HG03457 (cell line): Measurements from ENCODE around the gene ITGA5.

ENCODE experiments used
- ATAC-seq: cut with Tn5 transposase; IDR thresholded peaks from one replicate; pipeline ENCODE4 v1.9.1; 2021; ENCODE audit warnings: moderate number of reproducible peaks; ENCODE audit not compliant: unreplicated experiment

ITGA5 gene

GRCh38 chr12:54373649-54374561, 45.2 kb downstream of the ITGA5 start:
- no peak for ATAC-seq

- no peak for ATAC-seq
Observed at GRCh38 chr12:54372113-54372806, 46.8 kb downstream of the ITGA5 start.

- ATAC-seq: no peak
Observed at GRCh38 chr12:54371328-54372112, 47.5 kb downstream of the ITGA5 start.

GRCh38 chr12:54370171-54370730, 48.8 kb downstream of the ITGA5 start:
- ATAC-seq: no peak

GRCh38 chr12:54369597-54370131, 49.4 kb downstream of the ITGA5 start:
- ATAC-seq: no peak

- peak; percentile 54 for ATAC-seq
Observed at GRCh38 chr12:54368709-54369596, 50.1 kb downstream of the ITGA5 start.

- no peak for ATAC-seq
Observed at GRCh38 chr12:54368025-54368708, 50.9 kb downstream of the ITGA5 start.

- no peak for ATAC-seq
Observed at GRCh38 chr12:54364413-54364812, 54.7 kb downstream of the ITGA5 start, which contains the start of gene GPR84. TSS of gene GPR84 (minus strand) at chr12:54364486. CDS start at chr12:54363851, 635 bp downstream.

- ATAC-seq: no peak
Observed at GRCh38 chr12:54363618-54364017, 55.4 kb downstream of the ITGA5 start.

GRCh38 chr12:54363047-54363446, 56.0 kb downstream of the ITGA5 start:
- ATAC-seq: no peak

- ATAC-seq: no peak
Observed at GRCh38 chr12:54360717-54361456, 58.2 kb downstream of the ITGA5 start.

- ATAC-seq: no peak
Observed at GRCh38 chr12:54359762-54360351, 59.2 kb downstream of the ITGA5 start.

- peak; percentile 94 for ATAC-seq
Observed at GRCh38 chr12:54358945-54359761, 59.9 kb downstream of the ITGA5 start.

- no peak for ATAC-seq
Observed at GRCh38 chr12:54358191-54358944, 60.7 kb downstream of the ITGA5 start.

GRCh38 chr12:54357506-54358190, 61.4 kb downstream of the ITGA5 start:
- ATAC-seq: no peak

GRCh38 chr12:54356951-54357356, 62.1 kb downstream of the ITGA5 start:
- no peak for ATAC-seq
